T-cell (primary cell): ENCODE measurements around the gene TWIST2. TPM values are rescaled to one million over a fixed set of nuclear protein-coding genes. Genes with fewer than 3 reads are reported as not detected.

Experiments used
- ATAC-seq, 4 experiments: fragments of 200-7000 bp in 3 of 4; fragments of 150-1000 bp in 1 of 4; cut with Tn5 transposase; replicated peaks in 1 of 4; 1 replicate in 3 of 4; 2 replicates in 1 of 4; pipeline ENCODE4 v1.10.0; 2021; ENCODE audit warnings: moderate library complexity in 3 of 4, mild to moderate bottlenecking in 2 of 4, moderate number of reproducible peaks in 1 of 4
- CTCF ChIA-PET, 2 donors: fragments of 300-600 bp; sonication (Branson Sonifier 250); formaldehyde crosslinking; loops; one replicate each; lab custom pipeline; 2022; ENCODE audit warnings: antibody characterized with exemption in 2 of 2; lab: Charles Lee
- POLR2A ChIA-PET, 2 donors: fragments of 300-600 bp; sonication (Branson Sonifier 250); formaldehyde crosslinking; loops; one replicate each; lab custom pipeline; 2022; ENCODE audit warnings: antibody characterized with exemption in 2 of 2; lab: Charles Lee
- DNase-seq, 35 experiments: peaks; one replicate each; pipeline versions ENCODE4 v3.0.0 to v3.0.0-alpha.2; 2013 to 2023
- H3K27ac ChIP-seq: one replicate; pipeline ENCODE4 v1.5.1; 2013; ENCODE audit warnings: low read length
- H3K27me3 ChIP-seq, 2 experiments: replicated peaks in 1 of 2; 1 replicate in 1 of 2; 2 replicates in 1 of 2; pipeline versions ENCODE4 v1.6.1 to v1.7.0; 2013; ENCODE audit warnings: low read length in 1 of 2, mixed read lengths in 1 of 2; ENCODE audit not compliant: control insufficient read depth in 2 of 2, insufficient read depth in 2 of 2; ENCODE audit errors: extremely low read depth in 1 of 2
- H3K36me3 ChIP-seq, 2 donors: 1 replicate in 1 of 2; 2 replicates in 1 of 2; pipeline versions ENCODE4 v1.6.1 to v1.7.0; 2013; ENCODE audit warnings: low read length in 1 of 2; ENCODE audit not compliant: control insufficient read depth in 2 of 2, insufficient read depth in 1 of 2; ENCODE audit errors: extremely low read depth in 1 of 2
- H3K4me1 ChIP-seq, 2 experiments: 1 replicate in 1 of 2; 2 replicates in 1 of 2; pipeline versions ENCODE4 v1.6.1 to v1.7.0; 2013; ENCODE audit warnings: low read length in 2 of 2, mixed read lengths in 1 of 2; ENCODE audit not compliant: insufficient read depth in 2 of 2, control insufficient read depth in 1 of 2; ENCODE audit errors: extremely low read depth in 1 of 2
- H3K4me3 ChIP-seq, 2 donors: 1 replicate in 1 of 2; 2 replicates in 1 of 2; pipeline versions ENCODE4 v1.5.1 to v1.7.0; 2013; ENCODE audit warnings: mild to moderate bottlenecking in 2 of 2, low read length in 1 of 2, moderate library complexity in 1 of 2; ENCODE audit not compliant: control insufficient read depth in 1 of 2; ENCODE audit errors: extremely low read depth in 1 of 2
- H3K9me3 ChIP-seq: 2 replicates; pipeline ENCODE4 v1.7.0; 2013
- H3K27ac Mint-ChIP-seq, 2 donors: one replicate each; pipeline ENCODE4 v1.8.0; 2020 to 2021; ENCODE audit warnings: mild to moderate bottlenecking in 2 of 2, mixed read lengths in 2 of 2
- H3K27me3 Mint-ChIP-seq, 2 donors: one replicate each; pipeline ENCODE4 v1.8.0; 2021 to 2022; ENCODE audit warnings: mixed read lengths in 2 of 2
- H3K36me3 Mint-ChIP-seq: one replicate; pipeline ENCODE4 v1.8.0; 2021; ENCODE audit warnings: mixed read lengths
- H3K4me1 Mint-ChIP-seq, 3 donors: one replicate each; pipeline ENCODE4 v1.8.0; 2020 to 2022; ENCODE audit warnings: mixed read lengths in 3 of 3, mild to moderate bottlenecking in 1 of 3
- H3K4me3 Mint-ChIP-seq, 3 donors: one replicate each; pipeline ENCODE4 v1.8.0; 2020 to 2022; ENCODE audit warnings: mild to moderate bottlenecking in 3 of 3, mixed read lengths in 3 of 3, moderate library complexity in 3 of 3
- H3K9me3 Mint-ChIP-seq, 3 donors: one replicate each; pipeline ENCODE4 v1.8.0; 2020 to 2022; ENCODE audit warnings: mixed read lengths in 3 of 3
- WGBS: methylation state at CpG from one replicate; pipeline ENCODE4 v1.1.5; 2013; ENCODE audit warnings: missing lambda C conversion rate; ENCODE audit not compliant: insufficient coverage; 5-methylcytosine and 5-hydroxymethylcytosine counted together
- total RNA-seq, 35 experiments: library from RNA in 6 of 35; stranded (reverse) in 6 of 35; fragments of 120-200 nt in 1 of 35; gene quantifications; one replicate each; pipeline versions ENCODE4 v1.2.1 to v1.2.4 and lab custom pipeline; 2013 to 2026

The TWIST2 gene
- total RNA-seq, 5 donors from 2014 or later (not counting 1 experiment from before 2014, with no cell fraction given), result not detected

- no peaks in the 10 kb centered on the region for H3K4me1 Mint-ChIP-seq
- no peaks in the 10 kb centered on the region for H3K36me3 ChIP-seq
- ATAC-seq (no peak), DNase-seq (no peak)
- H3K4me3 ChIP-seq, result no peak overlapping the region
- 76% methylated on average over 13 of the region's 26 CpGs for WGBS
- H3K4me1 ChIP-seq, result no peaks in the 10 kb centered on the region
- no peak overlapping the region for H3K27ac ChIP-seq
- H3K4me3 Mint-ChIP-seq, result no peak overlapping the region
- no peak overlapping the region for H3K27ac Mint-ChIP-seq
- no peaks in the 10 kb centered on the region for H3K36me3 Mint-ChIP-seq
- CTCF ChIA-PET, result no interaction called here
- H3K27me3 ChIP-seq, result peaks cover 0 to 40% of the 10 kb centered on the region in 2 experiments
- H3K9me3 Mint-ChIP-seq, result no peaks in the 10 kb centered on the region
- POLR2A ChIA-PET, result no interaction called here
- H3K9me3 ChIP-seq, result no peaks in the 10 kb centered on the region
- H3K27me3 Mint-ChIP-seq, result peaks cover 13 to 20% of the 10 kb centered on the region in 2 donors
These were observed 64.5 kb downstream of the TWIST2 start for GRCh38 chr2:238912228-238912915.

DNA sequence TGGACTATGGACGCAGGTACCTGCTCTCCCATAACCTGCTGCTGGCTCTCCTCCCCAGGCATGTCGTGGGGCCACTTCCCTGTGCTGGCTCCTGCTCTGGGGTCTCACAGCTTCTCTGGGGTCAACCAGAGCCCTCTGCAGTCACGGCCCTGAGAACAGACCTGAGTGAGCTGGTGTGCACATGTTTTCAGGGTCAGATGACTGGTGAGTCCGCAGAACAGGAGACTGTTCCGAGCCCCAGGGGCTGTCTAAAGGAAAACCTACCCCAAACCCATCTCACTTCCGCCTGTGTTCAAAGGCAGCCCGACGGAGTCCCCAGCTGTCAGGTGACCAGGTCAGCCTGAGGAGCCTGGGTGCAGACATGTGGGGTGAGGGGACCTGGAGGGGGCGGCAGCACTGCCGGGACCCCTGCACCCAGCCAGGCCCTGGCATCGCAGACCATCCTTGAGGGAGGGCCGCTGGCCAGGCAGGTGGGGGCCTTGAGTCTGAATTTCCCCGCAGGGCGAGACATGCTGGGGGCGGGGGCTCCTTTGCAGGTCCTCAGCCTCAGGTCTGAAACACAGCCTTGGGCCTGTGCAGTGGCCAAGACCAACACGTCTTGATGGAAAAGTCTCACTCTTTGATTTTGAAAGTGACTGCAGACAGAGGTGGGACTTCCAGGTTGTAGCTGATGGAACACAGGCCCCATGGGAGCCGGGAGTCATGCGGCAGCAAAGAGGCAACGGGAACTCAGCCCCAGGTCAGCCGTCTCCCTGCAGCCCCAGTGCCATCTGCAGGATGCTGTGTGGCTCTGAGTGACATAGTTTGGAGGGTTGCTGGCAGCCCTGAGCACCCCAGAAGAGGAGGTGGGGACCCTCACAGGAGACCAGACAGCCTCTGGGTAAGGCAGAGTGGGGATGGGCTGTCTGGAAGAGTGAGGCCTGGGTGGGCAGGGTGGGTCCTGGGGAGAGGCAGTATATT is 65.3 kb downstream of the TWIST2 start:
- H3K4me1 ChIP-seq, result no peaks in the 10 kb centered on the region
- H3K9me3 Mint-ChIP-seq, result no peaks in the 10 kb centered on the region
- no peak overlapping the region for H3K4me3 Mint-ChIP-seq
- H3K27me3 ChIP-seq, result peaks cover 0 to 40% of the 10 kb centered on the region in 2 experiments
- WGBS, result 75% methylated on average over 13 of the region's 20 CpGs
- H3K9me3 ChIP-seq, result no peaks in the 10 kb centered on the region
- H3K4me3 ChIP-seq, result no peak overlapping the region
- H3K27ac Mint-ChIP-seq, result no peak overlapping the region
- no peak overlapping the region for H3K27ac ChIP-seq
- H3K36me3 Mint-ChIP-seq, result no peaks in the 10 kb centered on the region
- peaks cover 13 to 20% of the 10 kb centered on the region in 2 donors for H3K27me3 Mint-ChIP-seq
- no peaks in the 10 kb centered on the region for H3K4me1 Mint-ChIP-seq
- POLR2A ChIA-PET, result no interaction called here
- ATAC-seq (no peak), DNase-seq (no peak)
- H3K36me3 ChIP-seq, result no peaks in the 10 kb centered on the region
- CTCF ChIA-PET, result no interaction called here

- H3K4me1 Mint-ChIP-seq, result no peaks in the 10 kb centered on the region
- peaks cover 0 to 40% of the 10 kb centered on the region in 2 experiments for H3K27me3 ChIP-seq
- DNase-seq (no peak), ATAC-seq (no peak)
- no peak overlapping the region for H3K27ac Mint-ChIP-seq
- H3K27ac ChIP-seq, result no peak overlapping the region
- H3K4me1 ChIP-seq, result no peaks in the 10 kb centered on the region
- H3K9me3 ChIP-seq, result no peaks in the 10 kb centered on the region
- CTCF ChIA-PET, result no interaction called here
- POLR2A ChIA-PET, result no interaction called here
- WGBS, result 76% methylated on average over 17 of the region's 22 CpGs
- H3K27me3 Mint-ChIP-seq, result peaks cover 13 to 21% of the 10 kb centered on the region in 2 donors
- H3K36me3 ChIP-seq, result no peaks in the 10 kb centered on the region
- H3K4me3 ChIP-seq, result no peak overlapping the region
- H3K4me3 Mint-ChIP-seq, result no peak overlapping the region
- H3K36me3 Mint-ChIP-seq, result no peaks in the 10 kb centered on the region
- no peaks in the 10 kb centered on the region for H3K9me3 Mint-ChIP-seq
These were observed 66.2 kb downstream of the TWIST2 start for GRCh38 chr2:238913931-238914647.

DNA sequence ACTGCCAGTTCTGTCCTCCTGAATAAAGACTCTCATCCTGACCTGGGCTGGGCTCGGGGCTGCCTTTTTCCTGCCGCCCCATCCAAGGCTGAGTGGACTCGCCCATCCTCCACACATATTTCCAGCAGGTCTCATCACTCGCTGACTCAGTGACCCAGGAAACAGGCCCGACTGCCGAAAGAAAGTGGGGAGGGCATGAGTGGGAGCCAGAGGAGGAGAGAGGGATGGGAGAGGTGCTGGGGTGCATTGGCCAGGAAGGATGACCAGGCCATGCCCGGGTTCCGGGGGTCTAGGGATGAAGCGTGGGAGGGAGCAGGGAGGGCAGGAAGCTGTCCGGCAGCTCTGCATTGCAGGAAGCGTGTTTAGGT is 66.7 kb downstream of the TWIST2 start:
- H3K36me3 ChIP-seq, result no peaks in the 10 kb centered on the region
- no peak overlapping the region for H3K4me3 Mint-ChIP-seq
- H3K4me1 Mint-ChIP-seq, result no peaks in the 10 kb centered on the region
- no peaks in the 10 kb centered on the region for H3K9me3 Mint-ChIP-seq
- no peak overlapping the region for H3K27ac ChIP-seq
- no peak overlapping the region for H3K4me3 ChIP-seq
- H3K4me1 ChIP-seq, result no peaks in the 10 kb centered on the region
- H3K9me3 ChIP-seq, result no peaks in the 10 kb centered on the region
- ATAC-seq, result no peak
- H3K36me3 Mint-ChIP-seq, result no peaks in the 10 kb centered on the region
- POLR2A ChIA-PET, result no interaction called here
- peaks cover 13 to 21% of the 10 kb centered on the region in 2 donors for H3K27me3 Mint-ChIP-seq
- CTCF ChIA-PET, result no interaction called here
- no peak overlapping the region for H3K27ac Mint-ChIP-seq
- H3K27me3 ChIP-seq, result peaks cover 0 to 40% of the 10 kb centered on the region in 2 experiments
- no peak for DNase-seq
- WGBS, result 84% methylated on average over 3 of the region's 11 CpGs

DNA sequence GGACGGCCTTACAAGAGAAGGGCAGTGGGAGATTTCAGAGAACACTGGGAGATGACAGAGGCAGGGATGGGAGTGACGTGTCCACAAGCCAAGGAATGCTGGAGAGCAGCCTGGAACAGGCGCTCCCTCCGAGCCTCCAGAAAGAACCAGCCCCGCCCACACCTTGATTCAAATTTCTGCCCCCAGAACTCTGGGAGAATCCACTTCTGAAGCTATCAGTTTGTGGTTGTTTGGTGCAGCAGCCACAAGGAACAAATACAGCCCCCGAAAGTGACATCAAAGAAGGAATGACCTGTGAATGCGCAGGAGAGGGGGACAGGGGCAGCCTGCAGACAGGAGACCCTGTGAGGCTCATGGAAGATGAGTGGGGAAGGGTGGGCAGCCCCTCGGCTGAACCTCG is 67.3 kb downstream of the TWIST2 start:
- WGBS, result 52% methylated on average over 6 of the region's 9 CpGs
- no peak overlapping the region for H3K4me3 Mint-ChIP-seq
- H3K27ac Mint-ChIP-seq, result no peak overlapping the region
- no peaks in the 10 kb centered on the region for H3K9me3 ChIP-seq
- no peaks in the 10 kb centered on the region for H3K36me3 ChIP-seq
- peaks cover 13 to 21% of the 10 kb centered on the region in 2 donors for H3K27me3 Mint-ChIP-seq
- no peak overlapping the region for H3K4me3 ChIP-seq
- H3K27ac ChIP-seq, result no peak overlapping the region
- H3K9me3 Mint-ChIP-seq, result no peaks in the 10 kb centered on the region
- no peaks in the 10 kb centered on the region for H3K36me3 Mint-ChIP-seq
- H3K4me1 ChIP-seq, result no peaks in the 10 kb centered on the region
- POLR2A ChIA-PET, result no interaction called here
- DNase-seq (no peak), ATAC-seq (no peak)
- H3K27me3 ChIP-seq, result peaks cover 0 to 40% of the 10 kb centered on the region in 2 experiments
- CTCF ChIA-PET, result no interaction called here
- H3K4me1 Mint-ChIP-seq, result no peaks in the 10 kb centered on the region

DNA sequence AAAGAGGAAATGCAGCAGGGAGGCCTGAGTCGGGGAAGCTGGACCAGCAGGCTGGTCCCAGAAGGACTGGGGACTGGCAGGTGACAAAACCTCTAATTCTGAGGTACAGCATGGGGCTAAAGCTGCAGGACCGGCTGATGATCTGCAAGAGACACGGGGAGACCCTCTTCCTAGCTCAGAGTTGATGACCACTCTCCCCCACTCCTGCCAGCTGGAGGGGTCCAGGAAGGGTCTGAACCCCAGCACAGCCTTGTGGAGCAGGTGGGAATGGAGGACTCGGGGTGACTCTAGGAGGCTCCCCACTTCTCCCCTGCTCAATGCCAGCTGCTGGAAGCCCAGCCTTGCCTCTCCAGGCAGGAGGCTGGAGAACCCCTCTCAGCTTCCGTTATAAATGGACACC is 67.7 kb downstream of the TWIST2 start:
- DNase-seq (no peak), ATAC-seq (no peak)
- no peaks in the 10 kb centered on the region for H3K36me3 ChIP-seq
- Mint-ChIP-seq H3K27ac (no peak overlapping the region), H3K9me3 (no peaks in the 10 kb centered on the region), H3K36me3 (no peaks in the 10 kb centered on the region), H3K4me1 (no peaks in the 10 kb centered on the region), H3K4me3 (no peak overlapping the region), H3K27me3 (peaks cover 13 to 21% of the 10 kb centered on the region in 2 donors)
- H3K27ac ChIP-seq, result no peak overlapping the region
- no peaks in the 10 kb centered on the region for H3K9me3 ChIP-seq
- ChIA-PET POLR2A (no interaction called here), CTCF (no interaction called here)
- H3K27me3 ChIP-seq, result peaks cover 0 to 42% of the 10 kb centered on the region in 2 experiments
- no peak overlapping the region for H3K4me3 ChIP-seq
- H3K4me1 ChIP-seq, result no peaks in the 10 kb centered on the region
- WGBS, result 61% methylated on average over 4 of the region's 5 CpGs
